ENCODE measurements around the gene SNX1.

SNX1 gene

DNA sequence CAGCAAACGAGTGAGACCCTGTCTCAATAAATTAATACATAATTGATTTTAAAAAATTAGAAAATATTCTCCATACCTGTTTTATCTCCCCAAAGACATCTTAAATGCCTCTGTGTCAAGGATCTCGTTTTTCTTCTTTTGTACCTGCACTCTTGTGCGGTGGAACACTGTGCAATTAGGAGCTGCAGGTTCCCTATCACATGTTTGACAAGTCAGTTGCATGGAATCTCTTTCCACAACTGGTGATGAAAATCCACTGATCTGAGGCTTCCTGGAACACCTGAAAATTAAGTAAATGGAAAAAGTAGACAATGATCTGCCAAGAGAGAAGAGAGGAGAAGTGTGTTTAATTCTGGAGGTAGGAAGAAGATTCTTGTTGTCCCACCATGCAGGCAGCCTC, 52.8 kb downstream of the SNX1 start:
- no peak for DNase-seq

GRCh38 chr15:64149424-64149823, 53.6 kb downstream of the SNX1 start:
- no peak for DNase-seq

DNA sequence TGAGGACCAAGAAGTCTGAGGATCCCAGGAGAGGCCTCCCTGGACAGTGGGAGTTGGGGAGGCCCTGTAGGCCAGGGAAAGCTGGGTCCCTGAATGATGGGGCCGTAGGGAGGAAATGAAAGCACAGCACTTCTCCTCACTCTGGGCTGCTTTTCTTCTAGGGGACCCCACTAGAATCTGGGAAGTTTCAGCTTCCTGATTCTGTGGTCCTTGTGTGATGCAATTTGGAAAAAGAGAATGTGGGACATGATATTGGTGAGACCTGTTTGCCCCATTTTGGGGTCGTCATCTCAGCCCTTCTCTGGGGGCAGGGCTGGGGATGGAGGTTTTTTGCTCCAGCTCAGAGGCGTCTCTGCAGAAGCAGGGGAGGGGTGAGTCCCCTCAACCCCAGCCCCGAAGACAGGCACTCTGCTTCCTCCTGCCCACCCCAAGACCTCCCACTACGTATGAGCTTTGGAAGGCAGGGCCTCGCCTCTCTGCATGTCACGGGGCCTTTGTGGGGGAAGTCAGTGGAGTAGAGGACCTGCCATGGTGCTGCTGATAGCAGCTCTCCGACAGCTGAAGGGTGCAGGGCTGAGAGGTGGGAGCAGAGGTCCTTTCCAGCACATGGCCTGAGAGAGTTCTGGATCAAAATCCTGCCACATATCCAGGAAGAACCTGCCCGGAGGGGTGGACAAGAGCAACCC, 54.3 kb downstream of the SNX1 start:
- no peak for DNase-seq

DNA sequence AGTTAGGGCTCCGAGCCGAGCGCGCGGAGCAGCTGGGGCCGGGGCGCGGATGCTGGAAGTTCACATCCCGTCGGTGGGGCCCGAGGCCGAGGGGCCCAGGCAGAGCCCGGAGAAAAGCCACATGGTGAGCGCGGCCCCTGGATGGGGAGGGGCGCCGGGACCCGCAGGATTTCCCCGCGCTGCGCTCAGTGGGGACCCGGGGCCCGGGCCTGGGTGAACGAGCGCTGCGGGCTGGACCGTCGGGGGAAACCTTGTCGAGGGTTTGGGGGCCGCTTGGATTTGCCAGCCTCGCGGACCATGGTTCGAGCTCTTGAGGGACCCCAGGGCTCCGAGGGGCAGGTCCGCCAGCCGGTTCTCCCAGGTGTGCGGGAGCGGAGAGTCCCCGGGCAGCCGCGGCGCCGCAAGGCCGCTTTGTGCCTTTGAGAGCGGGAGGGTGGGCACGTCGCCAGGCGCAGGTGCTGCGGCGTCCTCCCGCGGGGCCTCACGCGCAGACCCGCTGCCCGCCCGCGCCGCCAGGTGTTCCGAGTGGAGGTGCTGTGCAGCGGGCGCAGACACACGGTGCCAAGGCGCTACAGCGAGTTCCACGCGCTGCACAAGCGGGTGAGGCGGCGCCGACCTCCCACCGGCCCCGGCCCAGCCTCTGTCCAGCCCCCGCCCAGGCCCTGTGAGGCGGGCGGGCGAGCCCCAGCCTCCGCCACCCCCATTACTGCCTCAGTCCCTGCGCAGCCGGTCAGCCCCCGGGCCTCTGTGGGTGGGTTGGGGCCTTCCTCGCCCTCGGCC, 56.1 kb downstream of the SNX1 start, which contains the start of gene SNX22:
TSS of gene SNX22 (plus strand) at position 5 of the 780 bp plus-strand sequence. CDS start at position 50, 45 bp downstream.
- DNase-seq: no peak

DNA sequence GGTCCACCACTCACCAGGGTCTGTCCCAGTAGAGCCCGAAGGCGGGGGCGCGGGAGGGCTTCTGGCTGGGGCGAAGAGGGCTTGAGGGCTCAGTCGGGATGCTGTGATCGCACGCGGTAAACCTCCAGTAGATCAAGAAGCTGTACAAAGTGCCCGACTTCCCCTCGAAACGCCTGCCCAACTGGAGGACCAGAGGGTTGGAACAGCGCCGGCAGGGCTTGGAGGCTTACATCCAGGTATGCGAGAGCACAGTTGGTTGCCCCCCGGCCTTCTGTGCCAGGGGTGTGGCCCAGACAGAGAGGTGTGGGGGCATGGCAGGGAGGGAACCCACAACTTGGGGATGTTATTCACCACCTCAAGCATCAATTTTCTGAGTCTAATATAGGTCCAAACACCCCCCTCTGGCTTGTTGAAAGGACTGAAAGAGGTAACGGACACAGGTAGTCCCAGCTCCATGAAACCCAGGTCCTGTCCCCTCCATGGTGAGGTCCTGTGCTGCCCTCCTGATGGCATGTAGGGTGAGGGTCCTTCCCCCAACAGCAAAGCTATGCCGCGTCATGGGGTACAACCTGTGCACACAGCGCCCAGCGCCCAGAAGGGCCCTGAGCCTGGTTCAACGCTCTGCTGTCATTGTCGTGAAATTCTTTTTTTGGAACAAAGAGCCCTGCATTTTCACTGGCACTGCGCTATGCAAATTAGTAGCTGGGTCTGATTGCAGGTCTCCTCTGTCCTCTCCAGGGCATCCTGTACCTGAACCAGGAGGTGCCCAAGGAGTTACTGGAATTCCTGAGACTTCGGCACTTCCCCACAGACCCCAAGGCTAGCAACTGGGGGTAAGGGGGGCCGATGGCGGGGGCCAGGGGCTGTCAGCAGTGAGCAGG, 57.0 kb downstream of the SNX1 start:
- DNase-seq: peak; percentile 54

DNA sequence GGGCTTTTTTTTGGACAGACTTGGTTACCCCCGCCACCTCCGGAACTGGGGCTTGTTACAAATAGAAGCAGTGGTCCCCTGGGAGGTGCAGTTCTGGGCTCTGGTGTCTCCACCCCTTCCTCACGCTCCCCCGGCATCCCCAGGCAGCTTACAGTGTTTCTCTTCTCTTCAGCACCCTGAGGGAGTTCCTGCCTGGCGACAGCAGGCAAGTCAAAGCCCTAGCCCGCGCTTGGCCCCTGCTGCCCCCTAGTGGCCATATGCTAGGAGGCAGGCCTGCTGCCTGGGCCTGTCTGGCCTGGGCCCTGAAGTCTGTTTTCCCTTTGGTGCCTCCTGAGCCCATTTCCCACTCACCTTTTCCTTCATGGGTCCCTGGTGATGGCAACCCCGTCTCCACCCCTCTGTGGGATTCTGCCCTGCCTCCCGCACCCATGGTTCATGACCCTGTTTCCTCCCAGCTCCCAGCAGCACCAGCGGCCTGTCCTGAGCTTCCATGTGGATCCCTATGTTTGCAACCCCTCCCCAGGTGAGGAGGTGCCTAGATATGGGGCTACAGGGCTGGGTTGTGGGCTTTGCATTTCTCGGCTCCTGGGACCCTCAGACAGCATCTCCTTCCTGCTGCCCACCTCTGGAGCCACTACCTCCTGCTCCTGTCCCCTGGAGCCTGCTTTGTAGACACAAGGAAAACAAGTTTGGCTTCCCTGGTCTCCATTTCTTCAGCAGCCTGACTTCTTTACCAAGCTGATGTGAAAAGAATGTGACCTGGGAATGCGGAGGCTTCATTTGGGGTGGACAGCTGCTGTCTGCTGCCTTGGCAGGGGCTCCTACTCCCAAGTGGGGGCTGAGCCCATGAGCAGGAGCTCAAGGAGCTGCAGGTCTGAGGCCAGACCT, 57.9 kb downstream of the SNX1 start:
- DNase-seq: peak; percentile 84

GRCh38 chr15:64155802-64156651, 60.2 kb downstream of the SNX1 start:
- DNase-seq: no peak

DNA sequence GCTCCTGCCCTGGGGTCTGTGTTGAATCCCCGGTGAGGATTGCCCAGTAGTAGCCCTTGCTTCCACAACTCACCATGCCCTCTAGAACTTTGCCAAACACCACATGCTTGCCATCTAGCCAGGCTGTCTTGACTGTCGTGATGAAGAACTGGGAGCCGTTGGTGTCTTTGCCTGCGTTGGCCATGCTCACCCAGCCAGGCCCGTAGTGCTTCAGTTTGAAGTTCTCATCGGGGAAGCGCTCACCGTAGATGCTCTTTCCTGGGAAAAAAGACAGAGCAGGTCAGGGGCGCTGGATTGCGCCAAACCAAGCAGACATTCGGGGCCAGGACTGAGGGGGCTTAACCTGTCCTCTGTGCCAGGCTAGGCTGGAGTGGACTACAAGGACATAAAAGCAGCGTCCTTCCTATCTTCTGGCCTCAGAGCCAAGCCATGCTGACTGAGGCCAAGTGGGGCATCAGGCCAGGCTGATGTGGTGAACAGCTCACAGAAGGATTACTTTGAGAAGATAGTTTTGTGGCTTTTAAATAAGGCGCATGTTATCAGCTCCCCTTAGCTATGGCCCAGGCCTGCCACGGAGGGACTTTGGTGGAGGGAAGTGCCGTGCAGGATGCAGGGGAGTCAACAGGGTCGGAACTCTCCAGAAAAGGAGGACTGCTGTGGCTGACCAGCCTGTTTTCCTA, 61.0 kb downstream of the SNX1 start:
- DNase-seq: no peak

GRCh38 chr15:64157599-64158125, 61.9 kb downstream of the SNX1 start:
- DNase-seq: no peak

DNA sequence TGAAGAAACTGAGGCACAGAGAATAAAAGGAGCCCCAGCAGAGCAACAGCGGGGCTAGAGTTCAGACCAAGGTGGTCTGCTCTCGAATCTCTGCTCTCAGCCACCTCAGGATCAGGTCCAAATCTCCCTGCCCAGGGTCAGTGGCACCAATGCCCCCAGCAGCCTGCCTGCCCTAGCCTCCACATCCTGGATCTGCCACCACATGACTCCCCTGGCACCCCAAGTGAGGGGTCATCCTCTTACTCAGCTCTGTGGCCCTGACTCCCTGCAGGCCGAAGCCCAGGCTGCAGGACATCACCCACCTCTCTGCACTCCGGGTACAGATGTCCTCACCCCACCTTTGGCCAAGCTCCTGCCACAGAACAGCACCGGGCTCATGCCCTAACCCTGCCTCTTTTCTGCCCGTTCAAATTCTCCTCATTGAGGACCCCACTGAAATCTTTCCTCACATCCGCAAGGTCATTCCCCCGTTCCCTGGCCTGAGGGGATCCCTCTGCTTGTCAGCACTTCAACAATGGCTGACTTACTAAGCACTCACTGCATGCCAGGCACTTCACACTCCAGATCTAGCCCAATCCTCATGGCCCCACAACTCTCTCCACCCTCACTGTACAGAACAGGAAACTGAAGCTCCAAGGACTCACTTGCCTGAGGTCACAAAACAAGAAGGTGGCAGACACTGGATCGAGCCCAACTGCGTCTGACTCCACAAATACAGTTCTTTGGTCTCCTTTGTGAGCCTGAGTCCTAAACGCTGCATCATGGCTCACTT, 62.8 kb downstream of the SNX1 start:
- no peak for DNase-seq

- no peak for DNase-seq
Measured at GRCh38 chr15:64161688-64162477, 66.1 kb downstream of the SNX1 start.

- no peak for DNase-seq
Measured at GRCh38 chr15:64162478-64162868, 66.7 kb downstream of the SNX1 start.

DNA sequence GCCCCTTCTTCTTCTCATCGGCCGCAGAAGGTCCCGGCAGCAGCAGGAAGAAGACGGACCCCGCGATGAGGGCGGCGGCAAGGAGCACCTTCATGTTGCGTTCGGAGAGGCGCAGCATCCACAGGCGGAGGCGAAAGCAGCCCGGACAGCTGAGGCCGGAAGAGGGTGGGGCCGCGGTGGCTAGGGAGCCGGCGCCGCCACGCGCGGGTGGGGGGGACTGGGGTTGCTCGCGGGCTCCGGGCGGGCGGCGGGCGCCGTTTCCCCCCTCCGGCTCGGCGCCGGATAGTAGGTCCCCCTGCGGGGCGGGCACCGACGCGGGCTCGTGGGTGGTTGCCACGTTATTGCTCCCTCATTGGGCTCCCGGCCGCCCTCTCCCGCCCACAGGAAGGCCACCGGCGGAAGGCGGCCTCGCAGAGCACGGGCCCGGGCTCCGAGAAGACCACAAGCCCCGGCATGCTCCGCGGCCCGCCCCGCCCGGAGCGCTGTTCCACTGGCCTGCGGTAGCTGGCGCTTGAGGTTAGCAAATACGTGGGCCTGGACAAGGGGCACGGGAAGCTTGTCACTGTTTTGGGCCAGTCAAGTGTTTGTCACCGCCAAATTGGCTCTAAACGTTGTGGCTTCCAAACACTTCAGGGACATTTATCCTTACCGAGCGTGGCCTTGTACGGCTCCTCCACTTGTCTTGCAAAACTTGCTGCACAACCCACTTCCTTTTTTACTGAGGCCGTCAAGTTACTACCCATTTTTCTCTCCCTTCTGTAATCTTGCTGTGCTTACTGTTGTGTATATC, 67.3 kb downstream of the SNX1 start, which contains the start of gene PPIB:
TSS of gene PPIB (minus strand) at position 154 of the 790 bp plus-strand sequence. CDS start at position 118, 36 bp downstream.
- peak; percentile 96 for DNase-seq

DNA sequence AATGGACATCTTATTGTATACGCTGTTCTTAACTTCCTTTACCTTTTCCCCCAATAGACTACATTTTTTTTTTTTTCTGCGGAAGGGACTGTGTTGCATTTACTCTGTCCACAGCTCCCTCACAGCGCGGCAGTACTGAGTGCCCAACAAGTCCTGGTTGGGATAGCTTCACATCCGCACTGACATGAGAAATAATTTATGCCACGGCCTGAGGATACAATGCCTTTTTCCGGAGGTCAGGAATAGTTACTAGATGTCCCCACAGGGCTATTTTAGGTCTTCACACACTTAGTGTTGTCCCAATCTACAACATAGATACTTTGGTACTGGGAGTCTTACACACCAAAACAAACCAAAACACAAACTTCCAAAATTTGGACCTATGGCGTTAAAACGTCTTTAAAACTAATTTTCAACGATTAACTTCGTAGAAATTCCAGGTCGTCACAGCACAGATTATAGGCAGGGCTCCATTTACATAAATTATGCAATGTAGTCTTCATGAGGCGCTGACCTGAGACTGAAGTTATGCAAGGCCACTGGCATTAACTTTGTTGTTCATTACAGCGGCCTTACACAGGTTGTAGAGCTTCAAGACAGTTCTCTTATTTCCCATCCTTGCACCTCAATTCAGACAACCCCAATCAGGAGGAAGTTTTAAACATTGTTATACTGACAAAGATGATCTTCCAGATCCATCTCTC, 68.0 kb downstream of the SNX1 start:
- DNase-seq: no peak

- no peak for DNase-seq
Measured at GRCh38 chr15:64164436-64164835, 68.7 kb downstream of the SNX1 start.

DNA sequence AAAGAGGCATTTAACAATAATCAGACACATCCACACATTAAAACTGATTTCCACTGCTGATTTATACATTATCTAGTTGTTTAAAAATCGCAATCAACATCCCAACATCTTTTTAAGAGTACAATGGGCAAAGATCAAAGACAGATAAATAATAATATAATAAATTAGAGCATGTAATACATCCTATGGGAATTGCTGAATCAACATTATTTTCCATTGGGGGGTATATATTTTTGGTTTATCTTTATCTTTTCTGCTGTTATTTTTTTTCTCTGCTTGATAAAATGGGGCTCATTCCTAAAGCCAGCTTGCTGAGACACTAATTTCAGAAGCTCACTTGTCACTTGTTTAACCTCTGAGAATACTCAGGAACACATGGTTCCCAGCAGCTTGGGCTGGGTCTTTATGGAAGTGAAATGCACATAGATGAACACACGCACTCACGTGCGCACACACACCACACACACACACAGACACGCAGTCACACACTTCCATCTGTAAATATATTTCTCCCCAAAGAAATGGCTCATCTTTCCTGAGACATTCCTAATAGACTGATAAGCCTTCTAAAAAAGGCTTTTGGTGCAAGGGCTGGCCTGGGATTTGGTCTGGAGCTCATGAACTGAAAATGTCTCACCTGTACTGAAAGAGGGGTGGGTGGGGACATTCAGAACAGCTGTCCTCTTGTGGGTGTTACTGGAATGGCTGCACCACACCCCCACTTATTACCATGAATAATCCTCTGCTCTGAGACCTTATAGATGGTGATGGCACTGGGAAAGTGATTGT, 70.5 kb downstream of the SNX1 start:
- no peak for DNase-seq

Data from NCI-H526 treated with DMSO at 0.1 percent for 48 hours (cell line).